Activated T-helper 1 cell treated with anti-CD3 and anti-CD28 coated beads, Interleukin-2, amount 50 U/mL, for 16 hours (primary cell): ENCODE measurements around the gene SIX5.
"Not testable (repeated sequence)": the region's sequence is repeated elsewhere in the genome, so short reads cannot be mapped to it uniquely, and the experiment has no call there.

Source experiments
- DNase-seq, 2 donors: peaks; one replicate each; pipeline ENCODE4 v3.0.0-alpha.2; 2020; ENCODE audit warnings: low read depth in 1 of 2, low spot score in 1 of 2

The SIX5 gene

DNA sequence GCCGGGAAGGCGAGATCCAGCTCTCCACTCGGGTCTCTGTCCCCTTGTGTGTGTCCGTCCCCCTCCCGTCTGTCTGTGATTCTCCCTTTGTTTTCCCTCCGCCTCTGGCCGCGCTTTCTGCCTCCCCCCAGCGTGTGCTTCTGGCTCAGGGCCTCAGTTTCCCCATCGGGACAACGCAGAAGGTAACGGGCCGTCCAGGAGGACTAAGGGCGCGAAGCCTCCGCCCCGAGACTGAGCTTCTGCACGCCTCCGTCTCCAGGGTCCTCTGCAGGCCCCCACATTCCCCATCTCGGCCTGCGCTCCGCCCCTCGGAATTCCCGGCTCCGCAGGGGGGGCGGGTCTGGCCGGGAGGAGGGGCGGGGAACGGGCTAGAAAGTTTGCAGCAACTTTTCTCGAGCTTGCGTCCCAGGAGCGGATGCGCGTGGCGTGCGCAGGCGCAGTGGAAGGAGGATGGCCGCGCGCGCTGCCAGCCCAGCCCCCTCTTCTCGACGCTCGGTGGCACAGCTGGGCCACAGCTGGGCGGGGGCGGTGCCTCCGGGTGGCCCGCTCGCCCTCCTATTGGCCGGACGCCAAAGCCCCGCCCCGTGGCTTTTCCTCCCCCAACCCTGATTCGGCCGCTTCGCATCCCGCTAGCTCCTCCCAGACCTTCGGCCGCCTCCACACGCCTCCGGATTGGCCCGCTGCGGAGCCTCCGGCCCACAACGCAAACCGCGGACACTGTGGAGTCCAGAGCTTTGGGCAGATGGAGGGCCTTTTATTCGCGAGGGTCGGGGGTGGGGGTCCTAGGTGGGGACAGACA lies at the start of gene SIX5:
Gene SIX5 (minus strand): TSS at position 269 of the 799 bp plus-strand sequence. CDS start 408 bp downstream, outside the sequence.
- peak; percentile 83 to 91 for DNase-seq

DNA sequence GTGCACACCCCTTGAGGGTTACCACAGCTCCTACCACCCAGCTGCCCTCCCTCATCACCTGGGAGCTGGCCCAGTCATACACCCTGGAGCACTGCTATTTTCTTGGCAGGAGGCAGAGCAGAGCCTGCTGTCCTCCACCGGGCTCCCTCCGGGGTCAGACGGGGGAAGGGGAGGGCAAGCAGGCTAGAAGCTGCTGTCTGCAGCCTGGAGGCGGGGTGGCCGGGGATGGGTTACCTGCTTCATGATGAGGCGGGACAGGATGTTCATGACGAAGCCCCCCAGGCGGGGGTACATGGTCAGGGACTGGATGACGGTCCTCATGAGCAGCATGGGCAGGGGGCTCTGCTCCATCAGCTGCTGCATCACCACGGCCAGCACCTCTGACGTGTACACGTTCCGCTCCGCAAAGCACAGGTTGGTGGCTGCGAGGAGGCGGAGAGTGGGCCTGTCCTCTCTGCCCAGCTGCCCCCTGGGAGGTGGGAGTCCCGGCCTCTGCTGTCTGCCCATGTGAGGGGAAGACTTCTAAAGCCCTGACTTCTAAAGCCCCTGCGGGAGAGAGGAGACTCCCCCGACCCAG lies 48.8 kb upstream of the SIX5 start:
- DNase-seq = no peak

DNA sequence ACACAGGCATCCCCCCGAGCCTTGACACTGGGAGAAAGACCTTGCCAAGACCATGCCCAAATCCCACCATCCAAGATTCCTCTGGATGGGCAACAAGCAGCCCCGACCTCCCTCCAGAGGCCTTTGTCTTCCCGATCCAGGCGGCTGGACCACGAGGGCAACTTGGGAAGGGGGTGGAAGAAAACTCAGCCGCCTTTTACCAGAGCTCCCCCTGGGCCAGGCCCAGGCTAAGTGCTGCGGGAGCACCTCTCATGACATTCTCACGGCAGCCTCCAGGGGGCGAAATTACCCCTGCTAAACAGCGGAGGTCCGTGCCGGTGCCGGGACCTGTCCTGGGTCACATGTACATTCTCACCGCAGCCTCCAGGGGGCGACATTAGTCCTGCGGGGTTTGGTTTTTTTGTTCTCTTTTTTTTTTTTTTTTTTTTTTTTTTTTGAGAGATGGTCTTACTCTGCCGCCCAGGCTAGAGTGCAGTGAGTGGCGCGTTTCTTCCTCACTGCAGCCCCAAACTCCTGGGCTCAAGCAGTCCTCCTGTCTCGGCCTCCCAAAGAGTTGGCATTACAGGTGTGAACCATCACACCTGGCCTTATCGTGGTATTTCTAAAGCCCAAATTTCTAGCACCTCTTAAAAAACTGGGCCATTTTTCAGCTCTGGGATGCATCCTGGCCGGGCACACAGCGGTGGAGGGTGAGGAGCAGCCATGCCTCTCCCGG lies 48.1 kb upstream of the SIX5 start:
- peak; percentile 90 to 96 for DNase-seq

DNA sequence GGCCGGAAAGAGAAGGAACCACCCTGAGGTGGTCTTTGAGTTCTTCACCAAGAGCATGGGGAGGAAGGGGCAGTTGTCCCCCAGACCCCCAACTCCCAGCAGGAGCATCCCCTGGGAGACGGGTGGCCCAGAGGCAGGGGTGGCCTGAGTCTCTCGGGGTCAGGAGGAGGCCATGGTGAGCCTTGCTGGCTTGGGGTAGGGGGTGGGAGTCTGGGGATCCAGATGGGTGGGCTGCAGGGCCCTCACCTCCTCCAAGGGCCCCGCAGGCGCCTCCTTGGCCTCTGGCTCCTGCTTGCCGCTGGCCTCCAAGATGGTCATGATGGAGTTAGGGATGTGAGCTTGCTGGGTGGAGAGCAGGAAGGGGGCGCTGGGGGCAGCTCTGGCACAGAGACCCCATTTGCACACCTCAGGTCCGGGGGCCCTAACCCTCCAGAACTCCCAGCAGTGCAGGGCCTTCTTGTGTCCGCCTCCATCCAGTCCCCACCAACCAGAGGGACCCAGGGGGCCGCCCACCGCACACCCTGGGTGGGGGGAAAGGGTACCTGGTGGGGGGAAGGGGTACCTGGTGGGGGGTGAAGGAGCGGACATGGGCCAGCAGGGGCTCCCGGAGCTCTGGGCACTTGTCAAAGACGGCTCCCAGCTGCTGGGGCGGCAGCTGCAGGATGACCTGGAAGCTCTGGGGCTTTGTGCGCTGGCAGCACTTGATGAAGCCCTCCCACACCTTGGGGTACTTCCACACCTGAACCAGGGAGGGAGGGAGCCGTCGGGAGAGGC lies 47.4 kb upstream of the SIX5 start:
- DNase-seq = no peak

DNA sequence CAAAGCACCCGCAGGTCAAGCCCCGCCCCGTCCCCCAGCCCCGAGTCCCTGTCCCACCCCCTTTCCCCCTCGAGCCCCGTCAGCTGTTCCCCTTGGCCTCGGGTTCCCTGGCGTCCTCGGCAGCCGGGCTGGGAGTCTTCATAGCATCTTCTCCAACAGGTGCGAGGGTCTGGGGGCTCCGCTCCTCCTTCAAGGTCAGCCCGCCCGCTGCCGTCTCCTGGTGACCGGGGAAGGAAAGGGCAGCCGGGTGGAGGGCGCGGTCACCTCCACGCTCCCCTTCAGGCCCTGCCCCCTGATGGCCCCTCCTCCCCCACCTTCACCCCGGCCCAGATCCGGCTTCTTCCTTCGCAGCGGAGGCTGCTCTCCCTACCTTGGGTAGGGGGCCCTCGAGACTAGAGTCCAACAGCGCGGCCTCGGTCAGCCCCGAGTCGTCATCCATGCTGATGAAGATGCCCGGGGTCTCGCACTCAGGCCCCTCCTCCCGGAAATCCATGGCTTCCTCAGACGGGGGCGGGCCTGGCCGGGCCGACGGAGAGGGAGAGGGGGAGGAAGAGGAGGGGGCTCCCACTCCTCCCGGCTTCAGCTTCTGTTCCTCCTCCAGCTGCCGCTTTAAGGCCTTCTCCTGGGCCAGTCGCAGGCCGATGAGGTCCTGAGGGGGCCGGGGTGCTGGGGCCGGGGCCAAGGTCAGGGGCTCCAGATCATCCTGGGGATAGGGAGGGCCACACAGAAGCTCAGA lies 46.6 kb upstream of the SIX5 start:
- no peak for DNase-seq

DNA sequence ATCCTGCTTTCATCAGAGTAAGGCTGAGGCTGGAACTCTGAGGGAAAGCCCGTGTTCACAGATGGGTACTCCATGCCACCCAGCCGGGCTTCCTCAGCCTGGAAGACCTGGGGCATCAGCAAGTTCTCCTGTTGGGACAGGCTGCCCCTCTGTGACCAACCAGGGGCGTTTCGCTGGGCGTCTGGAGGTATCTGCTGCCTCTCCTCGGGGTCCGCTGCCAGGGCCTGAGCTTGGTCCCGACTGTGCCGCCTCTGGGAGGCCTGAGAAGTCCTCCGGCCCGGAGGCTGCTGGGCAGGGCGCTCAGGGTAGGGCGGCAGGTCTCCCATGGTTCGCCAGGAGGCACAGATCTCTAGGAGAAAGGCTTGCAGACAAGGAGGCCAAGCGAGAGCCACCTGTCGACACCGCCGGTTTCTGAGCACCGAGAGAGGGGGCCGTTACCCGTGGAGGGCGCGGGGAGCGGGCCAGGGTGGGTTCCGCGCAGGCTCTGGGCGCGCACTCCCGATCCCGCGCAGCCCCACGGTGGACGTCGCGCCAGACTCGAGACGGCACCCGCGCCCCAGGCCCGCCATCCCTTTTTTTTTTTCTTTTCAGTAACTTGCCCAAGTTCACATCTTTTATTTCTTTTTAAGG lies 45.9 kb upstream of the SIX5 start, which contains the start of gene RSPH6A:
Gene RSPH6A (minus strand): TSS at position 458 of the 630 bp plus-strand sequence. CDS start 132 bp downstream, at position 326.
- no peak for DNase-seq

DNA sequence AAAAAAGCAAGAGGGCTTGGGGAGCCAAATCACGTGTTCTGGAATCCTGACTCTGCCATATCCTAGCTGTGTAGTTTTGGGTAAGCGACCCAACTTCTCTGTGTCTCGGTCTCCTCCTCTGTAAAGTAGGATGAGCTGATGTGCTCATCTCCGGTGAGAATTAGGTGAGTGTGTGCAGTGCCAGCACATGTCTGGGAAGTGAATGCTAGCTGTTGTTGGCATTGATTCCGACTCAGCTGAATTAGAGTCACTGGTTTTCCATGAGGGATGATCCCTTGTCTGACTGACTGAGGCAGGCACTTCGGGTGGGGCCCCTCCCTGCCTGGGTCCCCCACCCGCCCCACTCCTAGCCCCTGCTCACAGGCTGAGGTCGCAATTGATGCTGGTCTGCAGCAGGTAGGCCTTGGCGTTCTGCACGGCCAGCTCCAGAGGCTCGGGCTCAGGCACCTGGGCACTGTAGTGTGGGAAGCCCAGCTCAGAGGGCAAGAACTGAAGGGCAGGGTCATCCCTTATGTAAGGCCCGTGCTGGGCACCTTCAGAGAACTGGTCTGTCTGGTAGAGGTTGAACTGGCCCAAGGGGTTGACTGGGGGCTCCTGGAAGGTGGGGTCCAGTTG lies 45.2 kb upstream of the SIX5 start:
- DNase-seq = no peak

DNA sequence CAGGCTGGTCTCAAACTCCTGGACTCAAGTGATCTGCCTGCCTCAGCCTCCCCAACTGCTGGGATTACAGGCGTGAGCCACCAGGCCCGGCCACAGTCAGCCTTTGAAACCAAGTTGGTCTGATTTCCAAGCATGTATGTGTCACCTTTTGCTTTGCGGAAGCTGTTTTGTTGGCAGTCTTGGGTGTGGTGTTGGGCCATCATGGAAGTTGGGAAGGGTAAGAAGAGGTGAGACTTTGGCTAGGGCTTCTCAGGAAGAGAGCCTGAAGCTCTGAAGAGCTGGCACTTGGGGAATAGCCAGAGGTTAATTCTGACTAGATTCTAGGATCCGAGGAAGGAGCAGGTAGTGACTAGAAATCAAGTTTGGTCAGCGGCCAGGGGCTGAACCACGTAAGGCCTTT lies 43.2 kb upstream of the SIX5 start:
- no peak for DNase-seq

DNA sequence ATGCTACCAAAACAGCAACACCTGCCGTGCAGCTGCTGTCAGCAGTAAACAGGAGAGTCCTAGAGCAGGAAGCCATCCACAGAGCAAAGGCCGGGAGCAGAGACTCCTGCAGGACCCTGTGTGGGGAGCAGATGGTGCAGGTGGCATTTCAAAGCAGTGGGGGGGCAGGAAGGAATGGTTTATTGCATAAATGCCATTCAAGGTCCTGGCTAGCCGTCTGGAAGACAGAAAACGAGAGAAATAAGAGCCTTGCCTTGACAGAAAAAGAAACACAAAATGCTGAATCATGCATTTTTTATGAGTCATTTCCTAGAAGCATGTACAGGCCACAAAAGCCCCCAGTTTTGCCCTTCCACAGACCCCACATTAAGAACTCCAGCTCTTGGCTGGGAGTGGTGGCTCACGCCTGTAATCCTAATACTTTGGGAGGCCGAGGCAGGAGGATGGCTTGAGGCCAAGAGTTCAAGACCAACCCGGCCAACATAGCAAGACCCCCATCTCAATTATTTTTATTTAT lies 40.6 kb upstream of the SIX5 start:
- DNase-seq = no peak

DNA sequence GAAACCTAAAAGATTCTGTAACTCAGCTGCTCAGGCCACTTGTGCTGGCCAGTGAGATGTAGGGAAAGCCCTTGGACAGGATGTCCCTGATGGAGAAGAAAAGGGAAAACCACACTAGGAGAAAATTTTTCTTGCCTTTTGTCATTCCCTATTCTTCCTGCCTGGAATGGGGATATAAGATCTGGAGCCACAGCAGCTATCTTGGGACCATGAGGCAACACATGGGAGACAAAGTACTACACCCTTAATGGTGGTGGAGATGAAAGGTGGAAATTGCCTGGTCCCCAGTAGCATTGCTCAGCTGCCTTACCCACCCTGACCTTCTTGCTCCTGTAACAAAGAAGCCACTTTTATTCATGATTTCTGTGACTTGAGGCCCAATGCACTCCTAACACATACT lies 36.7 kb upstream of the SIX5 start:
- DNase-seq = no peak

DNA sequence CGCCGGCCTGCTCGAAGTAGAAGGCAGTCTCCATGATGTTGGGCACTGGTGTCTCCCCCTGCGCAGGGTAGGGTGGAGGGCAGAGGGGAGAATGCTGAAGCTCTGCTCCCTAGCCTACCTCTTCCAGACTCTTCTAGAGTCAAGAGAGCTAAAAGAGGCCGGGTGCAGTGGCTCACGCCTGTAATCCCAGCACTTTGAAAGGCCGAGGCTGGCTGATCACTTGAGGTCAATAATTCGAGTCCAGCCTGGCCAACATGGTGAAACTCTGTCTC lies 35.8 kb upstream of the SIX5 start:
- no peak for DNase-seq

DNA sequence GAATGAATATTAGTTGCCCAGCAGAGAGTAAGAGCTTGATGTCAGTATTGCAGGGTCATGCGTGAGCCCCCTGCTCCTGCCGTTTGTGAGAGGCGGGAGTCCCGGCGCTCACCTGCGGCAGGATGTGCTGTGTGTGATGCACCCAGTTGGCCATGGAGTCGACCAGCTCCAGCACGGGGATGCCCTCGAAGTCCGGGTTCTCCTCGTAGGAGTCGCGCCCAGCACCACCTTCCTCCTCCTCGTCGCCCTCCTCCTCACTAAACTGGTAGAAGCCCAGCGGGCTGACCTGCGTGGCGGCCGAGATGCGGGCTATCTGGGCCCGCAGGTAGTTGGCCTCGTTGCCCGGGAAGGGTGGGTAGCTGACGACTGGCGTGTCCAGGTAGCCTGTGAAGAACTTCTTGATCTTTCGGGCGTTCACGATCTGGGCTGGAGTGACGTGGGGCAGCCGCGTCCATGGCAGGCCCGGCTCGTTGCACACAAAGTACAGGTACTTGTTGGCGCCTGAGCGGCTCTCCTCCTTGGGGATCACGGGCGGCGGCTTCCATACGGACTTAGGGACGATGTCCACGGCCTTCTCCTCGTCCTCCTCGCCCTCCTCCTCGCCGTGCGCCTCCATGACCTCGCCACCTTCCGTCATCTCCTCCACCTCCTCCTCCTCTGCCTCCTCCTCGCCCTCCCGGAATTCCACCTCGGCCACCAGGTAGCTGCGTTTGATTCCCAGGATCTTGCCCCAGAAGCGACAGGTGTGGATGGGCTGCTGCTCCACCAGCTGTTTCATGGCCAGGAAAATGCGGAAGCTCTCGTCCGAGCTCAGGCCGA lies 35.3 kb upstream of the SIX5 start:
- DNase-seq = no peak

DNA sequence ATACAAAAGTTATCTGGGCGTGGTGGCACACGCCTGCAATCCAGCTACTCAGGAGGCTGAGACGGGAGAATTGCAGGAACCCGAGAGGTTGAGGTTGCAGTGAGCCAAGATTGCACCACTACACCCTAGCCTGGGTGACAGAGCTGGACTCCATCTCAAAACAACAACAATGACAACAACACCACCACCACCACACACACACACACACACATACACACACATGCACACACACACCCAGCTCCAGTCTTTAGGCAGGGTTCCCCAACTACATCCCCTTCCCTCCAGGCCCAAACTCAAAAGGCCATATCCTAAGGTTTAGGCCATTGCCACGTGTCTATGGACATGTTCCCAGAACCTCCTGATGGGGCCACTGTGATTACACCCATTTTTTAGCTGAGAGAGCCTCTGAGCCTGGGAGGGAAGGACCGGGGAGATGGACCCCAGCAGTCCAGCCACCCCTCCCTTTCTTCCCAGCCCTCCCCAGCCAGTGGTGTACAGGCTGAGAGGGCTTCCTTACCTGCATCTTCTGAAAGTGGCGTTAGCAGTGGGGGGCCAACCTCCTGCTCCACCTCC lies 32.6 kb upstream of the SIX5 start:
- no peak for DNase-seq

DNA sequence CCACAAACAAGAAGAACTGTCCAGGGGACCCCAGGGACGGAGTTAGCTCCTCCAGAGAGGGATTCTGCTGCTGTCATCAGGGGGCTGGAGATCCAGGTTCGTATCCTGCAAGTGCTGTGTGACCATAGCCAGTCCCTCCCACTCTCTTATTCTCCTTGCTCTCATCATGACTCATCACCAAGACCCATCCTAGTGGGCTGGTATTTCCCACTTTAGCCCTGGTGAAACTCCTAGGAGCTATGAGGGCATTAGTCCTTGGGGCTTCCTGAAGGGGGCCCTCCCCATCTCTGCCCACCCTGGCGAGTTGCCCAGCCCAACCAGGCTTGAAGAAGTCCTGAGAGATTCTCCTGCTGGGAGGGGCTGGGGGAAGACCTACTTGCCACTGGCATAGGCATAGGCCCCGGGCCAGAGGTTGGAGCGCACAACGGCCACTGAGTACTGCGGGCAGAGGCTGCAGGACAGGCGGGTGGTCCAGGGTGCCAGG lies 31.1 kb upstream of the SIX5 start:
- DNase-seq = no peak

DNA sequence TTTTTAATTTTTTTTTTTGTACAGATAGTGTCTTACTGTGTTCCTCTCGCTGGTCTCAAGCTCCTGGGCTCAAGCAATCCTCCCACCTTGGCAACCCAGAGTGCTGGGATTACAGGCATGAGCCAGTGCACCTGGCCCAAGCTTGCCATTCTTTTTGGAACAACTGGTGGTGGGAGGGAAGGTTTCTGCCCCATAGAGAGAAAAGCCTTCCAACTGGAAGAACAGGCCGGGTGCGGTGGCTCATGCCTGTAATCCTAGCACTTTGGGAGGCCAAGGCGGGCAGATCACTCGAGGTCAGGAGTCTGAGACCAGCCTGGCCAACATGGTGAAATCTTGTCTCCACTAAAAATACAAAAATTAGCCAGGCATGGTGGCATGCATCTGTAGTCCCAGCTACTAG lies 30.5 kb upstream of the SIX5 start:
- not testable (repeated sequence) for DNase-seq

DNA sequence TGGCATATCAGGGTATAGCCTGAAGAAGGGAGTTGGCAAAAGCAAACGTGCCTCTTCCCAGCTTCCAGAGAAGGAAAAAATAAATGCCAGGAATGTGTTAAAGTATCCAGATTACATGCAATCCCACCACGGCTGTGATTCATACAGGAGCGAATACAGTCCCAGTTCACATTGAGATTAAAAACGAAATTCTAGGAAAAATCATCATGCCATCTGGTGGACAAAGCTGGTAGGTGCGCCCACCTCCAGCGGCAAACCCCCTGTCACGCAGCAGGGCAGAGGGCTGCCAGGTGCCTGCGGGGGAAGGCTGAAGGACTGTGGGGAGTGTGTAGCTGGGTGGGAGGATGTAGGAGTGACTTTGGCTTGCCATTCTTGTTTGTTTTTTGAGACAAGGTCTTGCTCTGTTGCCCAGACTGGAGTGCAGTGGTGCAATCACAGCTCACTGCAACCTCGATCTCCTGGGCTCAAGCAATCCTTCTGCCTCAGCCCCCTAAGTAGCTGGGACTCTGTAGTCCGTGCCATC lies 30.0 kb upstream of the SIX5 start:
- DNase-seq = peak; percentile 23 to 42

DNA sequence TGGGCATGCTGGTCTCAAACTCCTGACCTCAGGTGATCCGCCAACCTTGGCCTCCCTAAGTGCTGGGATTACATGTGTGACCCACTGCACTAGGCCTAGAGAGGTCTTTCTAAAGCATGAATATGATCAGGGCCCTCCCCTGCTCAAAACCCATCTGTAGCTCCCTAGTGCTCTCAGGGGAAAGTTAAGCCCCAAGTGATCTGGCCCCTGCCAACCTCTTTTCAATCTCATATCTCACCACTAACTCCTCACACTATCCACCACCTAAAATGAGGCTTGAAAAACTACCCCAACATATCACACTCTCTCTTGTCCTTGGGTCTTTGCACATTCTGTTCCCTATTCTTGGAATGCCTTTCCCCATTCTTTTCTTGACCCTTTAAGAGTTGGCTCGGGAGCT lies 25.6 kb upstream of the SIX5 start:
- no peak for DNase-seq

DNA sequence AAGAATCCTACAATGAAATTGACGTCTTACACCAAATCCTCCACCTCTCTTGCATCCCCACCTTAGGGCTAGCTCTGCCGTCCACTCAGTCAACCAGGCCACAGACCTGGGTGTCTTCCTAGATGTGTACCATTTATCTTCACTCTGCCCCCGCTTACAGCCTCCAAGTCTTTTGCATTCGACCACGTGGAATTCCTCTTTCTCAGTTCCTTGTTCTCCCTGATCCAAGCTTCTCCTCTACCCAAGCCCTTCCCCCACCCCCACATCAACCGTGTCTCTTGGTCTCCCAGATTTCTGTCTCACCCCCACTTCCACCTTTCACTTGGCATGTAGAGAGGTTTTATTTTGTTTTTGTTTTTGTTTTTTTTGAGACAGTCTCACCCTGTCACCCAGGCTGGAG lies 24.8 kb upstream of the SIX5 start:
- DNase-seq = no peak
